ENCODE results near the gene CHRNG. TPM values are rescaled to one million over a fixed set of nuclear protein-coding genes. Genes with fewer than 3 reads are reported as not detected.

Gene CHRNG
- total and polyA plus RNA-seq, 2 experiments from 2014 or later, result not detected

DNA sequence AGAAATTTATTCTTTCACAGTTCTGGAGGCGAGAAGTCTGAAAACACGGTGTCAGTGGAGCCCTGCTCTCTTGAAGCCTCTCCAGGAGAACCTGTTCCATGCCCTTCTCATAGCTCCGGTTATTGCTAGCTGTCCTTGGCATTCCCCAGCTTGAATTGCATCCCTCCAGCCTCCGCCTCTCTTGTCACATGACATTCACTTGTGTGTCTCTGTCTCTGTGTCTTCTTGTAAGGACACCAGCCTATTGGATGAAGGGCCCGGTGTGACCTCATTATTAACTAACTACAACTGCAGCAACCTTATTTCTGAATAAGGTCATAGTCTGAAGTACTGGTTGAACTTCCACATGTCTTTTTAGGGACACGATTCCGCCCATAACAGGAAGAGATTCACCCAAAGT, 23.9 kb upstream of the CHRNG start:
- H3K27ac ChIP-seq, result peak overlapping the region; percentile 84
- WGBS (ENCODE audit: low lambda C conversion rate, missing lambda C conversion rate), result 84% methylated on average over 7 of the region's 7 CpGs

DNA sequence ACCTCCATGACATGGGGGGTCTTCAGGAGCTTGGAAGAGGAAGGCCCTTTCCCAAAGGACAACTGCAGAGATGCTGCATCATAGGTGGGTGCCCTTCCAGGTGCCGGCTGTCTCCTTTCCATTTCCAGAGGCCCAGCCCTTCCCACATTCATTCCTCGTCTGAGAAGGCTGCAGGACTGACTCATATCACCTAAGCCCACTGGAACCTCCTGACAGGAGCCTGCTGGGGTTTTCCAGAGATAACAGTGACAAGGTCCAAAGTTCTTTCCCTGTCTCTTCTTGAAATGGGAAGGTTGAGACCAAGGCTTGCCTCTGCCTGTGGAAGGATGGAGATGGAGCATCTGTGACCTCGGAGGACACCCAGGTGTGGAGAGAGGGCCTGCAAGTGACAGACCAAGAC, 22.9 kb upstream of the CHRNG start:
- peak; percentile 75 for DNase-seq (ENCODE audit: low spot score)
- no peak for TF ChIP-seq EZH2phosphoT487 (IDR thresholded peaks at IDR 0.05; ENCODE audit: low read depth, severe bottlenecking, unreplicated experiment)
- TF ChIP-seq, protein P1, sequence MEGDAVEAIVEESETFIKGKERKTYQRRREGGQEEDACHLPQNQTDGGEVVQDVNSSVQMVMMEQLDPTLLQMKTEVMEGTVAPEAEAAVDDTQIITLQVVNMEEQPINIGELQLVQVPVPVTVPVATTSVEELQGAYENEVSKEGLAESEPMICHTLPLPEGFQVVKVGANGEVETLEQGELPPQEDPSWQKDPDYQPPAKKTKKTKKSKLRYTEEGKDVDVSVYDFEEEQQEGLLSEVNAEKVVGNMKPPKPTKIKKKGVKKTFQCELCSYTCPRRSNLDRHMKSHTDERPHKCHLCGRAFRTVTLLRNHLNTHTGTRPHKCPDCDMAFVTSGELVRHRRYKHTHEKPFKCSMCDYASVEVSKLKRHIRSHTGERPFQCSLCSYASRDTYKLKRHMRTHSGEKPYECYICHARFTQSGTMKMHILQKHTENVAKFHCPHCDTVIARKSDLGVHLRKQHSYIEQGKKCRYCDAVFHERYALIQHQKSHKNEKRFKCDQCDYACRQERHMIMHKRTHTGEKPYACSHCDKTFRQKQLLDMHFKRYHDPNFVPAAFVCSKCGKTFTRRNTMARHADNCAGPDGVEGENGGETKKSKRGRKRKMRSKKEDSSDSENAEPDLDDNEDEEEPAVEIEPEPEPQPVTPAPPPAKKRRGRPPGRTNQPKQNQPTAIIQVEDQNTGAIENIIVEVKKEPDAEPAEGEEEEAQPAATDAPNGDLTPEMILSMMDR (IDR thresholded peaks at IDR 0.05; ENCODE audit: poor library complexity), result no peak
- TF ChIP-seq EZH2 (IDR thresholded peaks at IDR 0.05; ENCODE audit: borderline replicate concordance), result no peak
- Histone ChIP-seq H3K79me2 (no peaks in the 10 kb centered on the region), H3K9me3 (ENCODE audit: low read depth) (no peaks in the 10 kb centered on the region), H4K20me1 (ENCODE audit: insufficient read depth, poor library complexity, severe bottlenecking) (no peaks in the 10 kb centered on the region), H3K36me3 (replicated peaks; ENCODE audit: insufficient read depth, low read depth) (no peaks in the 10 kb centered on the region), H2AFZ (no peak overlapping the region), H3K27me3 (peaks cover 11% of the 10 kb centered on the region), H3K4me2 (no peak overlapping the region), H3K27ac (peak overlapping the region; percentile 84), H3K9me2 (replicated peaks; ENCODE audit: insufficient read depth) (no peaks in the 10 kb centered on the region), H3K4me3 (no peak overlapping the region), H3K4me1 (ENCODE audit: insufficient read depth) (peaks cover 4% of the 10 kb centered on the region)
- 55% methylated on average over 3 of the region's 3 CpGs for WGBS (ENCODE audit: low lambda C conversion rate, missing lambda C conversion rate)

More for the DNA sequence above, 23.9 kb upstream of the CHRNG start:
- Histone ChIP-seq H3K9me2 (replicated peaks; ENCODE audit: insufficient read depth) (no peaks in the 10 kb centered on the region), H3K4me1 (ENCODE audit: insufficient read depth) (peaks cover 4% of the 10 kb centered on the region), H3K4me3 (no peak overlapping the region), H4K20me1 (ENCODE audit: insufficient read depth, poor library complexity, severe bottlenecking) (no peaks in the 10 kb centered on the region), H3K36me3 (replicated peaks; ENCODE audit: insufficient read depth, low read depth) (no peaks in the 10 kb centered on the region), H3K4me2 (no peak overlapping the region), H3K9me3 (ENCODE audit: low read depth) (no peaks in the 10 kb centered on the region), H3K27me3 (peaks cover 2% of the 10 kb centered on the region), H3K79me2 (no peaks in the 10 kb centered on the region), H2AFZ (no peak overlapping the region)
- DNase-seq (ENCODE audit: low spot score), result peak; percentile 44
- TF ChIP-seq, protein P1 (IDR thresholded peaks at IDR 0.05; ENCODE audit: poor library complexity), result no peak
- TF ChIP-seq EZH2 (IDR thresholded peaks at IDR 0.05; ENCODE audit: borderline replicate concordance), result no peak
- TF ChIP-seq EZH2phosphoT487 (IDR thresholded peaks at IDR 0.05; ENCODE audit: low read depth, severe bottlenecking, unreplicated experiment), result no peak

DNA sequence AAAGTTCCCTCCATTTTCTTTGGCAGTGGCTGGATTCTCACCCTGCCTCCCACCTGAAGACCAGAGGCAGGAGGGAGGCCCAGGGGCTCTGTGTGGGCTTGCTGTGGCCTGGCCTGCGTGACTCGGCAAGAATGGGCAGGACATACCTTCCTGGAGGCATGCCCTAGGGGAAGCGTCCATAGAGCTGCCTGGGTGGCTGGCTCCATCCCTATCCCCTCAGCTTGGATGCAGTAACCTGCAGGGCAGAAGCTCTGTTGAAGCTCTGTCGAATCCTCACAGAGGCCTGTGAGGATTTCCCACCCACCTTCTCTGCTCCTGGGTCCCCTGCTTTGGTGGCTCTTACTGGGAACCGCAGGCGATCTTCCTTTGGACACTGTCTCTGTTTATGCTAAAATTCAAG, 20.6 kb upstream of the CHRNG start:
- Histone ChIP-seq H3K9me3 (ENCODE audit: low read depth) (no peaks in the 10 kb centered on the region), H3K4me2 (no peak overlapping the region), H3K79me2 (no peaks in the 10 kb centered on the region), H2AFZ (no peak overlapping the region), H3K27me3 (peaks cover 30% of the 10 kb centered on the region), H3K4me3 (no peak overlapping the region), H3K36me3 (replicated peaks; ENCODE audit: insufficient read depth, low read depth) (no peaks in the 10 kb centered on the region), H4K20me1 (ENCODE audit: insufficient read depth, poor library complexity, severe bottlenecking) (no peaks in the 10 kb centered on the region), H3K4me1 (ENCODE audit: insufficient read depth) (peaks cover 11% of the 10 kb centered on the region), H3K9me2 (replicated peaks; ENCODE audit: insufficient read depth) (no peaks in the 10 kb centered on the region), H3K27ac (no peak overlapping the region)
- DNase-seq (ENCODE audit: low spot score), result no peak
- TF ChIP-seq EZH2 (IDR thresholded peaks at IDR 0.05; ENCODE audit: borderline replicate concordance) (no peak), EZH2phosphoT487 (IDR thresholded peaks at IDR 0.05; ENCODE audit: low read depth, severe bottlenecking, unreplicated experiment) (no peak)
- TF ChIP-seq, protein P1 (IDR thresholded peaks at IDR 0.05; ENCODE audit: poor library complexity), result no peak
- WGBS (ENCODE audit: low lambda C conversion rate, missing lambda C conversion rate), result 62% methylated on average over 6 of the region's 6 CpGs

Data from hepatocyte (in vitro differentiated cells).